Endothelial cell of umbilical vein (primary cell): ENCODE measurements around the gene CLIC6. TPM values are rescaled to one million over a fixed set of nuclear protein-coding genes. Genes with fewer than 3 reads are reported as not detected.

Experiments
- BruUV-seq: library from RNA; stranded (reverse); fragments of 400-500 nt; replicated peaks from 2 replicates; lab custom pipeline; 2021; lab: Mats Ljungman, UMichigan
- CTCF ChIA-PET: fragments of 300-600, 350-600 bp; sonication (Branson Sonifier 250); formaldehyde crosslinking; loops from one replicate; lab custom pipeline; 2021; ENCODE audit warnings: antibody characterized with exemption, inconsistent platforms; lab: Charles Lee
- POLR2A ChIA-PET: fragments of 300-600, 350-600 bp; sonication (Branson Sonifier 250); formaldehyde crosslinking; loops from one replicate; lab custom pipeline; 2021; ENCODE audit warnings: antibody characterized with exemption, inconsistent platforms; lab: Charles Lee
- DNase-seq: peaks from one replicate; pipeline ENCODE4 v3.0.0-alpha.2; 2011; ENCODE audit warnings: low read depth, low spot score
- FAIRE-seq: peaks from 2 replicates; lab custom pipeline; 2011; peaks lifted over from hg19 to GRCh38; lab: Jason Lieb, UNC
- H2AFZ ChIP-seq: 2 replicates; pipeline ENCODE4 v1.6.0; 2012; ENCODE audit warnings: low read depth, low read length, control low read depth, inconsistent platforms
- H3K27ac ChIP-seq: 2 replicates; pipeline ENCODE4 v1.5.1; 2011; ENCODE audit warnings: low read depth, mild to moderate bottlenecking, control low read depth, low read length, moderate library complexity; ENCODE audit not compliant: insufficient read depth
- H3K27me3 ChIP-seq, 2 experiments: 2 replicates each; pipeline versions ENCODE4 v1.6.0 to v1.6.1; 2011; ENCODE audit warnings: low read length in 2 of 2, mixed read lengths in 1 of 2; ENCODE audit not compliant: control insufficient read depth in 2 of 2, insufficient read depth in 2 of 2
- H3K36me3 ChIP-seq, 2 experiments: 2 replicates in 1 of 2; 3 replicates in 1 of 2; pipeline ENCODE4 v1.5.1; 2011; ENCODE audit warnings: low read length in 2 of 2, mild to moderate bottlenecking in 1 of 2, moderate library complexity in 1 of 2; ENCODE audit not compliant: control insufficient read depth in 2 of 2, insufficient read depth in 2 of 2; ENCODE audit errors: extremely low read depth in 1 of 2
- H3K4me1 ChIP-seq: 3 replicates; pipeline ENCODE4 v1.5.1; 2011; ENCODE audit warnings: mild to moderate bottlenecking, low read length; ENCODE audit not compliant: control insufficient read depth, insufficient read depth; ENCODE audit errors: extremely low read depth
- H3K4me2 ChIP-seq: 2 replicates; pipeline ENCODE4 v1.6.1; 2011; ENCODE audit warnings: low read length, control low read depth, mixed read lengths; ENCODE audit not compliant: insufficient read depth
- H3K4me3 ChIP-seq, 3 experiments: fragments of 200-600 bp in 1 of 3; sonication (generic), shearing (Covaris generic) in 1 of 3; replicated peaks in 1 of 3; 2 replicates each; pipeline ENCODE4 v1.5.1; 2011 to 2016; ENCODE audit warnings: control low read depth in 3 of 3, low read length in 3 of 3, mild to moderate bottlenecking in 2 of 3, inconsistent platforms in 1 of 3, low read depth in 1 of 3, moderate library complexity in 1 of 3; ENCODE audit not compliant: insufficient read depth in 1 of 3
- H3K79me2 ChIP-seq: 2 replicates; pipeline ENCODE4 v1.6.0; 2012; ENCODE audit warnings: low read length, inconsistent platforms; ENCODE audit not compliant: control insufficient read depth, insufficient read depth
- H3K9ac ChIP-seq: replicated peaks from 2 replicates; pipeline ENCODE3; 2011; ENCODE audit warnings: low read length, control low read depth; ENCODE audit not compliant: insufficient read depth; ENCODE audit errors: extremely low read depth
- H3K9me1 ChIP-seq: replicated peaks from 3 replicates; pipeline ENCODE4 v1.6.0; 2011; ENCODE audit warnings: mild to moderate bottlenecking, low read length; ENCODE audit not compliant: control insufficient read depth, insufficient read depth; ENCODE audit errors: extremely low read depth
- H3K9me3 ChIP-seq: replicated peaks from 2 replicates; pipeline ENCODE4 v1.5.1; 2012; ENCODE audit warnings: low read length, inconsistent platforms; ENCODE audit not compliant: control insufficient read depth, insufficient read depth
- H4K20me1 ChIP-seq: replicated peaks from 2 replicates; pipeline ENCODE3; 2011; ENCODE audit warnings: mild to moderate bottlenecking, low read length; ENCODE audit not compliant: control insufficient read depth, insufficient read depth; ENCODE audit errors: extremely low read depth
- EZH2 ChIP-seq: IDR thresholded peaks from 2 replicates; pipeline ENCODE4 v1.6.1; 2012; ENCODE audit warnings: borderline replicate concordance, low read depth, mild to moderate bottlenecking, moderate library complexity, low read length, inconsistent platforms; ENCODE audit not compliant: severe bottlenecking
- FOS ChIP-seq: IDR thresholded peaks from 2 replicates; pipeline ENCODE4 v1.6.1; 2011; ENCODE audit warnings: mild to moderate bottlenecking, low read length, moderate library complexity, borderline replicate concordance; ENCODE audit not compliant: insufficient read depth
- GATA2 ChIP-seq: IDR thresholded peaks from 2 replicates; pipeline ENCODE4 v1.7.0; 2011; ENCODE audit warnings: low read depth, mild to moderate bottlenecking, moderate library complexity, mixed read lengths, low read length; ENCODE audit not compliant: insufficient read length, insufficient read depth
- JUN ChIP-seq: IDR thresholded peaks from 2 replicates; pipeline ENCODE4 v1.6.1; 2011; ENCODE audit warnings: borderline replicate concordance, low read depth; ENCODE audit not compliant: insufficient read length, insufficient read depth
- MYC ChIP-seq: IDR thresholded peaks from one replicate; pipeline ENCODE4 v1.6.1; 2011; ENCODE audit warnings: mild to moderate bottlenecking, low read depth, low read length
- POLR2A ChIP-seq: IDR thresholded peaks from 2 replicates; pipeline ENCODE4 v1.6.1; 2012; ENCODE audit warnings: low read depth, mild to moderate bottlenecking, control low read depth, low read length
- POLR2AphosphoS5 ChIP-seq: IDR thresholded peaks from 2 replicates; pipeline ENCODE4 v1.6.1; 2012; ENCODE audit warnings: low read depth, mild to moderate bottlenecking, control low read depth, low read length, moderate library complexity; ENCODE audit not compliant: insufficient read depth
- dilution Hi-C: fragments of 300-500 bp; cut with MboI; formaldehyde crosslinking; loops from one replicate; pipeline ENCODE4 v1.15.0; 2019; ENCODE audit warnings: low sequenced_read_pairs; ENCODE audit not compliant: extremely low pct_ligation_motif_present
- intact Hi-C: fragments of 100-400 bp; cut with micrococcal nuclease; formaldehyde crosslinking; loops from one replicate; pipeline ENCODE4 v1.10.0; 2022
- polyA plus RNA-seq, 4 experiments: library from polyadenylated mRNA; depleted of rRNA in 3 of 4; stranded (reverse) in 3 of 4; unstranded in 1 of 4; fragments of >200 nt; gene quantifications; 2 replicates each; pipeline versions ENCODE4 v1.2.1 to v1.2.3, GENCODE V29; 2011 to 2012; ENCODE audit warnings: missing spikeins in 1 of 4
- total RNA-seq: library from RNA; stranded (reverse); gene quantifications from 2 replicates; pipeline ENCODE4 v1.2.3, GENCODE V29; 2021
- TF ChIP-seq, protein P1 (sequence below), 2 donors: IDR thresholded peaks; 1 replicate in 1 of 2; 2 replicates in 1 of 2; pipeline ENCODE4 v1.5.1; 2011; ENCODE audit warnings: low read length in 2 of 2, mild to moderate bottlenecking in 2 of 2, moderate library complexity in 2 of 2, control low read depth in 1 of 2, inconsistent platforms in 1 of 2, low read depth in 1 of 2; ENCODE audit not compliant: insufficient read depth in 1 of 2; ENCODE audit errors: extremely low read depth in 1 of 2
- TF ChIP-seq, protein P2 (sequence below): IDR thresholded peaks from 2 replicates; pipeline ENCODE4 v1.6.1; 2011; ENCODE audit not compliant: insufficient read depth, insufficient read length

The CLIC6 gene
- total and polyA plus RNA-seq, 2 donors (not counting 3 experiments of a cell fraction or from before 2014, with no cell fraction given): not detected

DNA sequence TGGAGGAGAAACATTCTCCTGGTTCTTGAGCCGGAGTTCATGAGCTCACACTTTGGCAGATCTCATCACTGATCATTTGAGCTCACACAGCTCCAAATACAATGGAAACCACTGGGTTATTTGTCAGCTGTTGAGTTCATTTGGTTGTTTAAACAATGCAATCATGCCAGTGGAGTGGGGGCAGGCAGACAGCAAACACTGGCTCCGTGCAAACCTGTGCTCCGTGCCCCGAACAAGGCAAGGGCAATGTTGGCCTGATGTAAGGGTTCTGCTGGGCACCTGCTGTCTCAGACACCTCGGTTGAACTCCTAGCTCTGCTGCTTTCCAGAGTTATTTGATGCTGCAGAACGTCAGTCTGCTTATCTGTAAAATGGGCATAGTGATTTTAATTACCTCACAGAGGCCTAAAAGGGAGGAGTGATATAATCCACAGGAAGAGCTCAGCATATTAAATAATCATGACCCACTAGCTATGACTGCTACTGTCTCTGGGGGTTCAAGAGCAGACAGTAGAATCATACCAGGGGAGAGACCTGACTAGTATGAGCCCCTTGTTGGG, 20.0 kb upstream of the CLIC6 start:
- ChIA-PET POLR2A (no interaction called here), CTCF (no interaction called here)
- DNase-seq: no peak
- Histone ChIP-seq H4K20me1 (no peaks in the 10 kb centered on the region), H3K4me2 (no peak overlapping the region), H3K9ac (no peak overlapping the region), H3K79me2 (no peaks in the 10 kb centered on the region), H3K4me3 (no peak overlapping the region), H3K9me1 (no peaks in the 10 kb centered on the region), H3K4me1 (no peaks in the 10 kb centered on the region), H3K27ac (no peak overlapping the region), H3K27me3 (peaks cover 1 to 12% of the 10 kb centered on the region in 2 experiments), H3K9me3 (no peaks in the 10 kb centered on the region), H2AFZ (no peak overlapping the region), H3K36me3 (no peaks in the 10 kb centered on the region)
- intact Hi-C loops: no loop called here
- dilution Hi-C loops: no loop called here
- TF ChIP-seq MYC (no peak), POLR2AphosphoS5 (no peak), JUN (no peak), EZH2 (no peak), GATA2 (no peak), POLR2A (no peak), FOS (no peak)
- TF ChIP-seq, protein P1, sequence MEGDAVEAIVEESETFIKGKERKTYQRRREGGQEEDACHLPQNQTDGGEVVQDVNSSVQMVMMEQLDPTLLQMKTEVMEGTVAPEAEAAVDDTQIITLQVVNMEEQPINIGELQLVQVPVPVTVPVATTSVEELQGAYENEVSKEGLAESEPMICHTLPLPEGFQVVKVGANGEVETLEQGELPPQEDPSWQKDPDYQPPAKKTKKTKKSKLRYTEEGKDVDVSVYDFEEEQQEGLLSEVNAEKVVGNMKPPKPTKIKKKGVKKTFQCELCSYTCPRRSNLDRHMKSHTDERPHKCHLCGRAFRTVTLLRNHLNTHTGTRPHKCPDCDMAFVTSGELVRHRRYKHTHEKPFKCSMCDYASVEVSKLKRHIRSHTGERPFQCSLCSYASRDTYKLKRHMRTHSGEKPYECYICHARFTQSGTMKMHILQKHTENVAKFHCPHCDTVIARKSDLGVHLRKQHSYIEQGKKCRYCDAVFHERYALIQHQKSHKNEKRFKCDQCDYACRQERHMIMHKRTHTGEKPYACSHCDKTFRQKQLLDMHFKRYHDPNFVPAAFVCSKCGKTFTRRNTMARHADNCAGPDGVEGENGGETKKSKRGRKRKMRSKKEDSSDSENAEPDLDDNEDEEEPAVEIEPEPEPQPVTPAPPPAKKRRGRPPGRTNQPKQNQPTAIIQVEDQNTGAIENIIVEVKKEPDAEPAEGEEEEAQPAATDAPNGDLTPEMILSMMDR (IDR thresholded peaks at IDR 0.05; ENCODE audit: extremely low read depth in 1 of 2, insufficient read depth in 1 of 2, low read depth in 1 of 2, low read length in 2 of 2): no peak
- TF ChIP-seq, protein P2, sequence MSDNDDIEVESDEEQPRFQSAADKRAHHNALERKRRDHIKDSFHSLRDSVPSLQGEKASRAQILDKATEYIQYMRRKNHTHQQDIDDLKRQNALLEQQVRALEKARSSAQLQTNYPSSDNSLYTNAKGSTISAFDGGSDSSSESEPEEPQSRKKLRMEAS: no peak
- no peak for FAIRE-seq
- no TSS peak for BruUV-seq
